HG02798 (cell line): ENCODE results near the gene PEX5L.

Source experiments
- ATAC-seq: cut with Tn5 transposase; IDR thresholded peaks from one replicate; pipeline ENCODE4 v1.9.1; 2021; ENCODE audit warnings: mild to moderate bottlenecking; ENCODE audit not compliant: unreplicated experiment, poor library complexity

Gene PEX5L

GRCh38 chr3:179957264-179957845 lies 79.4 kb downstream of the PEX5L start:
- ATAC-seq: peak; percentile 23

GRCh38 chr3:179956416-179956830 lies 80.3 kb downstream of the PEX5L start:
- ATAC-seq: peak; percentile 90

GRCh38 chr3:179955809-179956208 lies 80.9 kb downstream of the PEX5L start:
- ATAC-seq: no peak

- ATAC-seq: no peak
Observed at GRCh38 chr3:179955286-179955685, 81.5 kb downstream of the PEX5L start.

GRCh38 chr3:179953993-179954870 lies 82.5 kb downstream of the PEX5L start:
- ATAC-seq: no peak

GRCh38 chr3:179950840-179951239 lies 85.9 kb downstream of the PEX5L start:
- ATAC-seq: no peak

- ATAC-seq: peak; percentile 26
Observed at GRCh38 chr3:179949869-179950268, 86.9 kb downstream of the PEX5L start.

- ATAC-seq: peak; percentile 94
Observed at GRCh38 chr3:179949412-179949811, 87.3 kb downstream of the PEX5L start.

GRCh38 chr3:179948740-179949139 lies 88.0 kb downstream of the PEX5L start:
- no peak for ATAC-seq

GRCh38 chr3:179945569-179945968 lies 91.2 kb downstream of the PEX5L start:
- ATAC-seq: no peak

GRCh38 chr3:179943117-179943880 lies 93.4 kb downstream of the PEX5L start:
- no peak for ATAC-seq

GRCh38 chr3:179942553-179943075 lies 94.1 kb downstream of the PEX5L start:
- peak; percentile 27 for ATAC-seq

GRCh38 chr3:179935710-179936109 lies 101.0 kb downstream of the PEX5L start:
- ATAC-seq: no peak

GRCh38 chr3:179933914-179934313 lies 102.8 kb downstream of the PEX5L start:
- ATAC-seq: no peak

GRCh38 chr3:179933080-179933479 lies 103.7 kb downstream of the PEX5L start:
- ATAC-seq: no peak

GRCh38 chr3:179932674-179933073 lies 104.1 kb downstream of the PEX5L start:
- ATAC-seq: no peak

- ATAC-seq: no peak
Observed at GRCh38 chr3:179929091-179929529, 107.6 kb downstream of the PEX5L start.

- ATAC-seq: no peak
Observed at GRCh38 chr3:179927191-179927590, 109.5 kb downstream of the PEX5L start.

GRCh38 chr3:179921951-179922350 lies 114.8 kb downstream of the PEX5L start:
- no peak for ATAC-seq

GRCh38 chr3:179921500-179921899 lies 115.2 kb downstream of the PEX5L start:
- ATAC-seq: peak; percentile 91
